IMR-90 (cell line): ENCODE data around the gene CFAP92. TPM values are rescaled to one million over a fixed set of nuclear protein-coding genes. Genes with fewer than 3 reads are reported as not detected.

Experiments used
- ATAC-seq: fragments of 200-7000 bp; cut with Tn5 transposase; 2 replicates; pipeline ENCODE4 v1.9.1; 2020; ENCODE audit warnings: low read depth, mild to moderate bottlenecking, moderate library complexity
- BruUV-seq: library from RNA; stranded (reverse); fragments of 400-500 nt; replicated peaks from 2 replicates; lab custom pipeline; 2021; lab: Mats Ljungman, UMichigan
- CTCF ChIA-PET: fragments of 300-600 bp; formaldehyde crosslinking; extraction: SDS; loops from one replicate; lab custom pipeline; 2021; ENCODE audit warnings: antibody characterized with exemption; lab: Yijun Ruan, JAX
- POLR2A ChIA-PET: fragments of 300-600 bp; sonication (Branson Sonifier 250); formaldehyde crosslinking; loops from one replicate; lab custom pipeline; 2022; ENCODE audit warnings: antibody characterized with exemption; ENCODE audit not compliant: unreplicated experiment; lab: Charles Lee
- DNase-seq: peaks from one replicate; pipeline ENCODE4 v3.0.0; 2013
- H2AFZ ChIP-seq: replicated peaks from 2 replicates; pipeline ENCODE3; 2013; ENCODE audit warnings: low read length, mild to moderate bottlenecking; ENCODE audit not compliant: poor library complexity
- H2AK5ac ChIP-seq: 2 replicates; pipeline ENCODE4 v1.6.1; 2013; ENCODE audit warnings: low read depth, low read length, inconsistent platforms
- H2AK9ac ChIP-seq: replicated peaks from 2 replicates; pipeline ENCODE3; 2013; ENCODE audit warnings: mild to moderate bottlenecking, low read depth, low read length, moderate library complexity; ENCODE audit not compliant: poor library complexity
- H2BK120ac ChIP-seq: 2 replicates; pipeline ENCODE4 v1.6.1; 2013; ENCODE audit warnings: low read depth, low read length, inconsistent platforms
- H2BK15ac ChIP-seq: 3 replicates; pipeline ENCODE4 v1.6.1; 2013; ENCODE audit warnings: low read depth, low read length, inconsistent platforms
- H2BK20ac ChIP-seq: 2 replicates; pipeline ENCODE4 v1.6.1; 2013; ENCODE audit warnings: low read depth, mild to moderate bottlenecking, inconsistent platforms, low read length, moderate library complexity
- H2BK5ac ChIP-seq: 2 replicates; pipeline ENCODE4 v1.6.1; 2013; ENCODE audit warnings: mild to moderate bottlenecking, low read depth, low read length, inconsistent platforms; ENCODE audit not compliant: poor library complexity, severe bottlenecking
- H3K14ac ChIP-seq: replicated peaks from 2 replicates; pipeline ENCODE4 v1.6.1; 2013; ENCODE audit warnings: low read depth, low read length, inconsistent platforms
- H3K18ac ChIP-seq: 2 replicates; pipeline ENCODE4 v1.6.1; 2013; ENCODE audit warnings: low read depth, low read length, control low read depth
- H3K23ac ChIP-seq: 2 replicates; pipeline ENCODE4 v1.6.1; 2013; ENCODE audit warnings: low read depth, low read length, inconsistent platforms
- H3K27ac ChIP-seq: 2 replicates; pipeline ENCODE4 v1.5.1; 2013; ENCODE audit warnings: mild to moderate bottlenecking, control low read depth, low read length; ENCODE audit not compliant: insufficient read depth
- H3K27me3 ChIP-seq: 2 replicates; pipeline ENCODE4 v1.6.1; 2013; ENCODE audit warnings: low read length; ENCODE audit not compliant: control insufficient read depth, insufficient read depth
- H3K36me3 ChIP-seq: 2 replicates; pipeline ENCODE4 v1.6.1; 2013; ENCODE audit warnings: low read length, mixed read lengths; ENCODE audit not compliant: control insufficient read depth, insufficient read depth
- H3K4ac ChIP-seq: 2 replicates; pipeline ENCODE4 v1.6.1; 2013; ENCODE audit warnings: low read depth, low read length, inconsistent platforms
- H3K4me1 ChIP-seq: 2 replicates; pipeline ENCODE4 v1.6.1; 2013; ENCODE audit warnings: low read length, mixed read lengths; ENCODE audit not compliant: control insufficient read depth, insufficient read depth
- H3K4me2 ChIP-seq: 2 replicates; pipeline ENCODE4 v1.6.1; 2013; ENCODE audit warnings: low read depth, mild to moderate bottlenecking, control low read depth, low read length, moderate library complexity
- H3K4me3 ChIP-seq: 2 replicates; pipeline ENCODE4 v1.5.1; 2013; ENCODE audit warnings: low read depth, mild to moderate bottlenecking, control low read depth, low read length, moderate library complexity; ENCODE audit not compliant: insufficient read depth
- H3K56ac ChIP-seq: 2 replicates; pipeline ENCODE4 v1.6.1; 2013; ENCODE audit warnings: low read length, inconsistent platforms; ENCODE audit not compliant: insufficient read depth; ENCODE audit errors: extremely low read depth
- H3K79me1 ChIP-seq, 2 experiments: 2 replicates each; pipeline ENCODE4 v1.6.1; 2013; ENCODE audit warnings: low read length in 2 of 2, inconsistent platforms in 1 of 2, low read depth in 1 of 2
- H3K9ac ChIP-seq: 2 replicates; pipeline ENCODE4 v1.6.1; 2013; ENCODE audit warnings: low read depth, low read length, control low read depth
- H3K9me1 ChIP-seq: 2 replicates; pipeline ENCODE4 v1.6.1; 2013; ENCODE audit warnings: low read length, inconsistent platforms; ENCODE audit not compliant: insufficient read depth
- H3K9me3 ChIP-seq: 2 replicates; pipeline ENCODE4 v1.6.1; 2013; ENCODE audit warnings: low read length; ENCODE audit not compliant: control insufficient read depth, insufficient read depth
- H4K20me1 ChIP-seq: 2 replicates; pipeline ENCODE4 v1.6.1; 2013; ENCODE audit warnings: low read length, inconsistent platforms; ENCODE audit not compliant: insufficient read depth
- H4K5ac ChIP-seq: 2 replicates; pipeline ENCODE4 v1.6.1; 2013; ENCODE audit warnings: mild to moderate bottlenecking, low read depth, low read length, control low read depth
- H4K8ac ChIP-seq, 2 experiments: 2 replicates each; pipeline ENCODE4 v1.6.1; 2013; ENCODE audit warnings: low read depth in 2 of 2, low read length in 2 of 2, control low read depth in 1 of 2, inconsistent platforms in 1 of 2
- H4K91ac ChIP-seq: 2 replicates; pipeline ENCODE4 v1.6.1; 2013; ENCODE audit warnings: low read depth, low read length, inconsistent platforms; ENCODE audit not compliant: insufficient read depth
- BHLHE40 ChIP-seq: fragments of 150-350 bp; IDR thresholded peaks from 2 replicates; pipeline ENCODE4 v1.6.1; 2016; ENCODE audit warnings: mild to moderate bottlenecking, low read depth, low read length
- CEBPB ChIP-seq: IDR thresholded peaks from 2 replicates; pipeline ENCODE4 v1.6.1; 2012; ENCODE audit warnings: low read depth, low read length, improper control_type of control experiment
- CHD1 ChIP-seq: IDR thresholded peaks from 2 replicates; pipeline ENCODE4 v1.6.1; 2012; ENCODE audit warnings: low read depth, low read length, improper control_type of control experiment
- FOS ChIP-seq: fragments of 150-350 bp; IDR thresholded peaks from 2 replicates; pipeline ENCODE4 v1.6.1; 2016; ENCODE audit warnings: low read depth, low read length
- MAFK ChIP-seq: IDR thresholded peaks from 2 replicates; pipeline ENCODE4 v1.6.1; 2012; ENCODE audit warnings: low read depth, low read length, improper control_type of control experiment
- MAZ ChIP-seq: IDR thresholded peaks from 2 replicates; pipeline ENCODE4 v1.6.1; 2012; ENCODE audit warnings: low read depth, mild to moderate bottlenecking, low read length, improper control_type of control experiment, moderate library complexity, borderline replicate concordance
- MXI1 ChIP-seq: IDR thresholded peaks from 2 replicates; pipeline ENCODE4 v1.6.1; 2012; ENCODE audit warnings: low read depth, mild to moderate bottlenecking, low read length, moderate library complexity, borderline replicate concordance
- NFE2L2 ChIP-seq: fragments of 150-350 bp; IDR thresholded peaks from 2 replicates; pipeline ENCODE4 v1.6.1; 2016; ENCODE audit warnings: low read depth, mild to moderate bottlenecking, low read length
- POLR2A ChIP-seq: IDR thresholded peaks from 2 replicates; pipeline ENCODE4 v1.6.1; 2012; ENCODE audit warnings: mild to moderate bottlenecking, low read depth, low read length
- RAD21 ChIP-seq: IDR thresholded peaks from 2 replicates; pipeline ENCODE4 v1.6.1; 2012; ENCODE audit warnings: low read length, improper control_type of control experiment
- RCOR1 ChIP-seq: IDR thresholded peaks from 2 replicates; pipeline ENCODE4 v1.6.1; 2012; ENCODE audit warnings: mild to moderate bottlenecking, low read length, improper control_type of control experiment; ENCODE audit not compliant: insufficient replicate concordance
- RFX5 ChIP-seq: IDR thresholded peaks from 2 replicates; pipeline ENCODE4 v1.8.0; 2012; ENCODE audit warnings: low read depth, mild to moderate bottlenecking, low read length, moderate library complexity
- SMC3 ChIP-seq: fragments of 150-350 bp; IDR thresholded peaks from 2 replicates; pipeline ENCODE4 v1.6.1; 2016; ENCODE audit warnings: low read depth, mild to moderate bottlenecking, antibody characterized with exemption, low read length, moderate library complexity
- WGBS, 2 experiments: methylation state at CpG; one replicate each; pipeline versions ENCODE4 v1.1.5 to v1.1.7; 2013; ENCODE audit warnings: missing lambda C conversion rate in 2 of 2; ENCODE audit not compliant: insufficient read length in 1 of 2; ENCODE audit errors: extremely low coverage in 2 of 2; 5-methylcytosine and 5-hydroxymethylcytosine counted together
- dilution Hi-C: fragments of 300-500 bp; cut with HindIII; formaldehyde crosslinking; loops from one replicate; pipeline ENCODE4 v1.14.3; 2018; ENCODE audit warnings: low sequenced_read_pairs; ENCODE audit not compliant: unreplicated experiment
- in situ Hi-C: fragments of 300-500 bp; cut with MboI; formaldehyde crosslinking; loops from 3 replicates; pipeline ENCODE4 v1.14.3; 2019; ENCODE audit warnings: low sequenced_read_pairs, inconsistent platforms, mixed read lengths
- intact Hi-C: fragments of 100-400 bp; cut with micrococcal nuclease; formaldehyde crosslinking; loops from 2 replicates; pipeline ENCODE4 v1.10.0; 2022
- polyA plus RNA-seq, 3 experiments: library from polyadenylated mRNA; depleted of rRNA; stranded (reverse); fragments of >200 nt; gene quantifications; 2 replicates each; pipeline ENCODE4 v1.2.3, GENCODE V29; 2012; ENCODE audit warnings: low replicate concordance in 1 of 3
- total RNA-seq: library from RNA; depleted of rRNA; stranded (reverse); fragments of >200 nt; gene quantifications from 2 replicates; pipeline ENCODE4 v1.2.3, GENCODE V29; 2012
- TF ChIP-seq, protein P1 (sequence below): fragments of 150-350 bp; IDR thresholded peaks from 2 replicates; pipeline ENCODE4 v1.6.1; 2016; ENCODE audit warnings: low read depth, mild to moderate bottlenecking, low read length, moderate library complexity, borderline replicate concordance
- TF ChIP-seq, protein P2 (sequence below): conservative IDR thresholded peaks from 2 replicates; pipeline ENCODE4 v1.5.1; 2012; ENCODE audit warnings: mild to moderate bottlenecking, low read depth, low read length, improper control_type of control experiment
- TF ChIP-seq, protein P3 (sequence below): fragments of 150-350 bp; IDR thresholded peaks from 2 replicates; pipeline ENCODE4 v1.6.1; 2017; ENCODE audit warnings: mild to moderate bottlenecking, antibody characterized with exemption, low read length, low read depth

Gene CFAP92
- total and polyA plus RNA-seq, 2 of the 4 experiments (the other 2 are of a cell fraction) = not detected

DNA sequence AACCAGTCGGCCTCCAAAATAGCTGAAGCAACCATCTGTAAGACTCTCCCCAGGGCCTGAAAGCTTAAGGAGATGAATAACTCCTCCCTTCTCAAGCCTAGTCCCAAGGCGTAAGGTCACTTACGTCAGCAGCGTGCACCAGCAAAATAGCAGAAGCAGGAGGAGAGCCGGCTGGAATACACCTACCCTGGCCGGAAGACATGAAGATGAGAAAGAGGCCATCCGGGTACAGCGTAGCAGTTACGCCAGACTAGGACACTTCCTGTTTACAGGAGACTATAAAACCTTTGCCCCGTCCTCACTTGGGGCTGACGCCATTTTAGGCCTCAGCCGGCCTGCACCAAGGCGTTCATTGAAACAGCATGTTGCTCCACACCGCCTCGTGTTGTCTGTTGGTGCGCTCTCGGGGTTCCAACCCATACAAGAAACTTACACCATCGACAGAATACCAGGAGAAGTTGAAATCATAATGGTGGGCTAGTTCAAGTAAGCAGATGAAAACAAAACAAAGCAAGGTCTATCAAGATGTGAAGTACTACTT is 2.5 kb downstream of the CFAP92 start:
- intact Hi-C loops (no loop called here), dilution Hi-C loops (no loop called here), in situ Hi-C loops (no loop called here)
- no TSS peak for BruUV-seq
- Histone ChIP-seq H4K20me1 (no peaks in the 10 kb centered on the region), H2BK15ac (no peak overlapping the region), H3K14ac (no peak overlapping the region), H2BK20ac (no peak overlapping the region), H4K91ac (no peak overlapping the region), H3K9me3 (no peaks in the 10 kb centered on the region), H4K8ac (no peak overlapping the region), H4K5ac (no peak overlapping the region), H3K56ac (no peak overlapping the region), H2BK5ac (no peak overlapping the region), H3K36me3 (no peaks in the 10 kb centered on the region), H3K18ac (no peak overlapping the region), H2BK120ac (no peak overlapping the region), H3K4ac (no peak overlapping the region), H3K23ac (no peak overlapping the region), H3K4me2 (no peak overlapping the region), H3K9ac (no peak overlapping the region), H3K4me3 (no peak overlapping the region), H3K79me1 (no peaks in the 10 kb centered on the region), H2AFZ (no peak overlapping the region), H3K4me1 (peaks cover 7% of the 10 kb centered on the region; the same call in 1 of the 2 replicates), H3K27me3 (peaks cover 39% of the 10 kb centered on the region), H3K27ac (no peak overlapping the region), H3K9me1 (no peaks in the 10 kb centered on the region), H2AK5ac (no peak overlapping the region), H2AK9ac (no peak overlapping the region)
- ATAC-seq (no peak), DNase-seq (no peak)
- no peak for TF ChIP-seq FOS
- no peak for TF ChIP-seq BHLHE40
- no peak for TF ChIP-seq POLR2A
- TF ChIP-seq, protein P1, sequence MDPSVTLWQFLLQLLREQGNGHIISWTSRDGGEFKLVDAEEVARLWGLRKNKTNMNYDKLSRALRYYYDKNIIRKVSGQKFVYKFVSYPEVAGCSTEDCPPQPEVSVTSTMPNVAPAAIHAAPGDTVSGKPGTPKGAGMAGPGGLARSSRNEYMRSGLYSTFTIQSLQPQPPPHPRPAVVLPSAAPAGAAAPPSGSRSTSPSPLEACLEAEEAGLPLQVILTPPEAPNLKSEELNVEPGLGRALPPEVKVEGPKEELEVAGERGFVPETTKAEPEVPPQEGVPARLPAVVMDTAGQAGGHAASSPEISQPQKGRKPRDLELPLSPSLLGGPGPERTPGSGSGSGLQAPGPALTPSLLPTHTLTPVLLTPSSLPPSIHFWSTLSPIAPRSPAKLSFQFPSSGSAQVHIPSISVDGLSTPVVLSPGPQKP = no peak
- no peak for TF ChIP-seq RCOR1
- TF ChIP-seq NFE2L2 = no peak
- TF ChIP-seq SMC3 = no peak
- TF ChIP-seq CEBPB = no peak
- no peak for TF ChIP-seq RAD21
- no peak for TF ChIP-seq MAZ
- TF ChIP-seq MAFK = no peak
- TF ChIP-seq, protein P2, sequence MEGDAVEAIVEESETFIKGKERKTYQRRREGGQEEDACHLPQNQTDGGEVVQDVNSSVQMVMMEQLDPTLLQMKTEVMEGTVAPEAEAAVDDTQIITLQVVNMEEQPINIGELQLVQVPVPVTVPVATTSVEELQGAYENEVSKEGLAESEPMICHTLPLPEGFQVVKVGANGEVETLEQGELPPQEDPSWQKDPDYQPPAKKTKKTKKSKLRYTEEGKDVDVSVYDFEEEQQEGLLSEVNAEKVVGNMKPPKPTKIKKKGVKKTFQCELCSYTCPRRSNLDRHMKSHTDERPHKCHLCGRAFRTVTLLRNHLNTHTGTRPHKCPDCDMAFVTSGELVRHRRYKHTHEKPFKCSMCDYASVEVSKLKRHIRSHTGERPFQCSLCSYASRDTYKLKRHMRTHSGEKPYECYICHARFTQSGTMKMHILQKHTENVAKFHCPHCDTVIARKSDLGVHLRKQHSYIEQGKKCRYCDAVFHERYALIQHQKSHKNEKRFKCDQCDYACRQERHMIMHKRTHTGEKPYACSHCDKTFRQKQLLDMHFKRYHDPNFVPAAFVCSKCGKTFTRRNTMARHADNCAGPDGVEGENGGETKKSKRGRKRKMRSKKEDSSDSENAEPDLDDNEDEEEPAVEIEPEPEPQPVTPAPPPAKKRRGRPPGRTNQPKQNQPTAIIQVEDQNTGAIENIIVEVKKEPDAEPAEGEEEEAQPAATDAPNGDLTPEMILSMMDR = no peak
- TF ChIP-seq CHD1 = no peak
- TF ChIP-seq MXI1 = no peak
- TF ChIP-seq RFX5 = no peak
- TF ChIP-seq, protein P3, sequence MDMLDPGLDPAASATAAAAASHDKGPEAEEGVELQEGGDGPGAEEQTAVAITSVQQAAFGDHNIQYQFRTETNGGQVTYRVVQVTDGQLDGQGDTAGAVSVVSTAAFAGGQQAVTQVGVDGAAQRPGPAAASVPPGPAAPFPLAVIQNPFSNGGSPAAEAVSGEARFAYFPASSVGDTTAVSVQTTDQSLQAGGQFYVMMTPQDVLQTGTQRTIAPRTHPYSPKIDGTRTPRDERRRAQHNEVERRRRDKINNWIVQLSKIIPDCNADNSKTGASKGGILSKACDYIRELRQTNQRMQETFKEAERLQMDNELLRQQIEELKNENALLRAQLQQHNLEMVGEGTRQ = no peak
- ChIA-PET POLR2A (no interaction called here), CTCF (no interaction called here)
- 90% methylated on average over 5 of the region's 18 CpGs; no CpG with 5 or more reads in 1 of the 2 experiments for WGBS, 2 experiments
